Activated CD4-positive, alpha-beta T cell treated with anti-CD3 and anti-CD28 coated beads for 48 hours (primary cell): ENCODE measurements around the gene SULT1A2.
"Not testable (repeated sequence)": the region's sequence is repeated elsewhere in the genome, so short reads cannot be mapped to it uniquely, and the experiment has no call there.

Source experiments
- DNase-seq: peaks from one replicate; pipeline ENCODE4 v3.0.0-alpha.2; 2020

The SULT1A2 gene

DNA sequence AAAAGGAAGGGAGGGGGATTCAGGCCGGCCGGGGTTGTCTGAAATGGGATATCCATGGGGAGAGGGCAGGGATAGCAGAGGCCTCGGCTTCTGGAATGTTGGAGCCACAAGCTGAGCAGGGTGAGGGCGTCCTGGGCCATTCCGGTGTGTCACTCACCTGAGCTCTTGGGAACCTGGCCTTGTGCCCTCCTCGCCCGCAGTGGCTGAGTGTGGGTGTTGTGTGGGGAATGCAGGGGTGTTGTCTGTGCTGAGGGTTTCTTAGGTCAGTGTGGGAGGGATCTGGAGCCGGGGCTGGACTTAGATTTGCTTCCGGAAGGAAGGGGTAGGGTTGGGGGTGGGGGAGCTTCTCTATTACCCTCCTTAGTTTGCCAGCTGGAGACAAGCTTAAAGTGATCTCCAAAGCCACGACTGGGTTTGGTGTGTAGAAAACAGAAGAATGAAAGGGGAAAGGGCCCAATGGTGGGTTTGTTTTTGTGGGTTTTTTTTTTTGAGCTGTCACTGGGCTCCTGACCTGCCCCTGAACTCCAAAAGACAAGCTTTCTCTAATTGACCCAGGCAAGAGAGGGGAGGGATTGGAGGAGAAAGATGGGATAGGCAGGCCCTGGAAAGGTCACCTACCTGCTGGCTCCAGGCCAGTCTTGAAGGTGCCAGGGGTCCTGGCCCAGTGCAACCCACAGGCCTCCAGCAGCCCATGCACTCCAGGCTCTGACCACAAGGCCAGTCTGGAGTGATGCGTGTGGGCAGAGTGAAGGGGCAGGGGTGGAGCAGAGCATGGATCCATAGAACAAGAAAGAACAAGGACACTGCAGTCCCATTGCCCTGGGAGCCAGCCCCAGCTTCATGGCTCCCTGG lies at the start of gene SULT1A2:
TSS of gene SULT1A2 (minus strand) at position 211 of the 852 bp plus-strand sequence. CDS start 1,120 bp downstream, outside the sequence.
- DNase-seq, result no peak

DNA sequence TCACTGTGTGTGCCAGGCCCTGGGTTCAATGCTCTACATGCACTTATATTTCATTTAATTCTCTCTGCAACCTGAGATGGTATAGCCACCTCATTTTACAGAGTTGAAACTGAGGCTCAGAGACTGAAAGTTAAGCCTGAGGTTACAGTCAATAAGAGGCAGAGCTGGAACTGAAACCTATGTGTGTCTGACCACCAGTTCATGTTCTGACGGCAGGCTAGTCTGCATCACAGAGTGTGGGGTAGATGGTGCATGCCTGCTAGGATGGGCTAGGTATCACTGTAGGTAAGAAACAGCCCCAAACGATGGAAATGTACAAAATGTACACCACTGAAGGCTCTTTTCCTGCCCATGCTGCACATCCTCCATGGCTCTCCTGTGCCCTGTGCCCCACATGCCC lies 43.1 kb upstream of the SULT1A2 start:
- DNase-seq, result not testable (repeated sequence)

DNA sequence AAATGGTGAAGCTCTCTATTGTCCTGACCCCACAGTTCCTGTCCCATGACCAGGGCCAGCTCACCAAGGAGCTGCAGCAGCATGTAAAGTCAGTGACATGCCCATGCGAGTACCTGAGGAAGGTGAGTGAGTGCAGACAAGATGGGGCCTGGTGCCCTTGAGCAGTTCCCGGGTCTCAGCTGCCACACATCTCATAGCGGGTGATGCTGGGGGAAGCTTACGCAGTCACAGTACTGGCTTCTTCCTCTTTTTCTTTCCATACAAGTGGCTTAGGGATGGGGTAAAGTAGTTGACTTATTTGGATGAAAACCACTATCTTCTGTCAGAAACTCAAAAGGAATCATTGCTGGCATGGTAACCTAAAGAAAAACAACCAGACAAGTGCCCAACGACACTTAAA lies 41.5 kb upstream of the SULT1A2 start:
- not testable (repeated sequence) for DNase-seq

DNA sequence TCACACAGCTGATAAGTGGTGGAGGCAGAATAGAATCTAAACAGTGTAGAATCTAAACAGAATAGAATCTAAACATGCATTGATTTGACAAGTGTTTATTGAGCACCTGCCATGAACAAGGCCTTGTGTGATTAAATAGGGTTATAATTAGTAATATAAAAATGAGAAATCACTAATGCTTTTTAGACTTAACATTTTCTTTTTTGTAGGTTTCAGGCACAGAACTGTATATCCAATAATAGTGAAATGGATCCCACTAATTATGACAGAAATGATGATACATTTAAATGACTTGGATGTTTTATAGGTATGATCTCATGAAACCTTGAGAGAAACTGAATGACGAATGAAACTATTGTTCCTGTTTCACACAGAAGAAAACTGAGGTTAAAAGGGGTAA lies 40.9 kb upstream of the SULT1A2 start, which contains the start of gene NPIPB8:
TSS of gene NPIPB8 (plus strand) at position 301 of the 400 bp plus-strand sequence. CDS start 296 bp downstream, outside the sequence.
- DNase-seq, result not testable (repeated sequence)

DNA sequence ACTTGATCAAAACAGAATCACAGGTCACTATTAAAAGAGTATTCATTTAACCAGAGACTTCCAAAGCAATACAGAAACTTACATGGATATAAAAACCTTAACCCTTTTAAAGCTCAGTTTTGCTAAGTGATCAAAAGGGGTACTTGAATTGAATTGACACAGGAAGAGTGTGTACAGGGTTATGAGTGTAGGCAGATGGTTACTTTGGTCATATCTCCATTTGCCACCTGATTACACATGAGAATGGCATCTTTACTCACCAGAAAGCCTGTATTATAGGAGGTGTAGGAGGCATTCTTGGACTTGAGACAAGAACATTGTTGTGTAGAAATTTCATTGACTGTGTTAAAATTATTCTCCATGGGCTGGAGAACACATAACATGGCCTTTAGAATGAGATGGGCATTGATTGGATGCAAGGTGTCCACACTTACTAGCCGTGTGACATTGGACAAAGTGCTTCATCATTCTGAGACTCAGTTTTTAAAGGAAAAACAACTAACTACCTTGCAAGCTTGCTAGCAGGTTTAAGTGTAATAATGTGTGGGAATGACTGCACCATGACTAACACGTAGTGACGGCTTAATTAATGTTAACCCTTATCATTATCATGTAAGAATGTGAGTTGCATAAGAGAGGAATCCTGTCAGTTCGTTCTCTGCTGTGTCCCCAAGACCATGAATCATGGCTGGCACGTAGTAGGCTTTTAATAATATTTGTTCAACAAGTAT lies 39.4 kb upstream of the SULT1A2 start:
- DNase-seq, result not testable (repeated sequence)

DNA sequence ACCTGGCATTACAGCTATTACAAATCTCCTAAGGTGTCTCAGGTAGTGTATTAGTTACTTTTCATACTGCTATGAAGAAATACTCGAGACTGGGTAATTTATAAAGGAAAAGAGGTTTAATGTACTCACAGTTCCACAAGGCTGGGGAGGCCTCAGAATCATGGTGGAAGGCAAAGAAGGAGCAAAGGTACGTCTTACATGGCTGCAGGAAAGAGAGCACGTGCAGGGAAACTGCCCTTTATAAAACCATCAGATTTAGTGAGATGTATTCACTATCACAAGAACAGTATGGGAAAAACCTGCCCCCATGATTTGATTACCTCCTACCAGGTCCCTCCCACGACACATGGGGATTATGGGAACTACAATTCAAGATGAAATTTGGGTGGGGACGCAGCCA lies 34.1 kb upstream of the SULT1A2 start:
- not testable (repeated sequence) for DNase-seq

DNA sequence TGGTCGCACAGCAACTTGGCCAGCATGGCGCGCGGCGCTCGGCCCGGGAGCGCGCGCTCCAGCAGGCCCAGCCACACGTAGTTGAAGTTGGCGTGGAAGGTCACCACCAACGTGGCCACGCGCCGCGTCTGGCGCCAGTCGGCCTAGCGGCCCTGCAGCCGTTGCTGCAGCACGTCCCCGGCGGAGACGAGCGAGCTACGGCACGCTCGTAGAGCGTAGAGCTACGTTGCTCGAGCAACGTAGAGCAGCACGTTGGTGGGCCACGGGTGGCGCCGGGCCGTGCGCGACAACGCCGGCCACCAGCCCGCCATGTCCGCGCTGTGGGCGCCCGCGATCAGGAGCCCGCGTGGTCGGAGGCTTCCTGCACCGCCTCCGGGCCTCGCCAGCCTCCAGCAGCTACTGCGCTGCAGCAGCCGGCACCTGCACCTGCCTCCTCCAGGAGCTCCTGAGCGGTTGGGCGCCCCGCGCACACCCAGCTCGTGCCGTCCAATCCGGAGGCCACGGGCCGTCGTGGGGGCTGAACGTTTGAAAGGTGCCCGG lies 26.4 kb upstream of the SULT1A2 start:
- DNase-seq, result peak; percentile 80

DNA sequence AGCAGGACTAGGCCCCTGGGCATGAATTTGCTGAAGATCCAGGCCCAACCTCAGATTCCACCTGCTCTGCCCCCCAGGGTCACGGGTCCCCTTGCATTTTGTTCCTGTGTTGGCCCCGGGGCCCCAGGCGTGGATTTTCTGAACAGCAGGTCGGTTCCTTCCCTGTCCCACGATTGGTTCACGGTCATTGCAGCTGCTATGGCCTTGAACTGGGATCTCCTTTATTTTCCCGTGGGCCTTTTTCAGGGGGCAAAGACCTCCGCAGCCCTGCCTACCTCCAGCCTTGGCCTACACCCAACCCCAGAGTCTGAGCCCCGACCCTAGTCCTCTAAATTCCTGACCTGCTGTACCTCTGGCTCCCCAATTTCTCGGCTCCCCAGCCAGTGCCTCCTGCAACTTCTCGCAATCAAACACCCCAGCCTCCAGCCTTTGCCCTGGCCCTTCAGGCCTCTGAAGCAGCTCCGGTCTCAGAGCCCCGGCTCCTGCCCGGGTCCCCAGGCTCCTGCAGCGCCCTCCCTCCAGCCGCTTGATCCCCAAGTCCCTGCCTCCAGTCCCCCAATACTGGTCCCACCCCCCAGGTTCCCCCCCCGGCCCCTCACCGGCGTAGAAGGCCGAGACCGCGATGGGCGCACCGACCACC lies 25.8 kb upstream of the SULT1A2 start:
- not testable (repeated sequence) for DNase-seq

DNA sequence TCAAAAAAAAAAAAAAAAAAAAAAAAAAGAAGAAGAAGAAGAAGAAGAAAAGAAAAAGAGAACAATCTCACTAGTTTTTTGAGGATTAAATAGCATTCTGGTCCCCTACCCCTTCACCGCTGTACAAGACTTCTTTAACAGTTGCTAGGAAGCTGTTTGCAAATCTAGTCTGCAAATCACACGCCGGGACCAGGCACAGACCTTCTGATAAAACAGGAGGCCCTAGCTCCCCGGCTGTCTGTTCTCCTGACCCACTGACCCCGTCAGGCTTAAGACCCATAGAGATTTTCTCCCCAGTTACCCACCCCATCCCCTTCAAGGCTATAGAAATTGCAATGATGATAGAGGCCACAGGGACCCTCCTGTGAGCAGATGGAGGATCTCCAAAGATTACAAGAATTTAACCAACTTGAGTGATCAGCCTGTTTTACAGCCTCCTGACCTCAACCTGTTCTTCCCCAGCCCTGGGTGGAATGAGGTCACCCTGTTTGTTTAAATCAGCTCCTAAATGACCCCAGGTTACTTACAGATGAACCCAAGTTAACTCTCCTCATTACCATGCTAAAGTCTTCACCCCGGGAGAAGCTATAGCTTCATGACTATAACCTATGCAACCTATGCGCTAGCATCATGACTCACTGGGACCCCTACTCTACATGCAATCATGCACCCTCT lies 24.8 kb upstream of the SULT1A2 start:
- no peak for DNase-seq

DNA sequence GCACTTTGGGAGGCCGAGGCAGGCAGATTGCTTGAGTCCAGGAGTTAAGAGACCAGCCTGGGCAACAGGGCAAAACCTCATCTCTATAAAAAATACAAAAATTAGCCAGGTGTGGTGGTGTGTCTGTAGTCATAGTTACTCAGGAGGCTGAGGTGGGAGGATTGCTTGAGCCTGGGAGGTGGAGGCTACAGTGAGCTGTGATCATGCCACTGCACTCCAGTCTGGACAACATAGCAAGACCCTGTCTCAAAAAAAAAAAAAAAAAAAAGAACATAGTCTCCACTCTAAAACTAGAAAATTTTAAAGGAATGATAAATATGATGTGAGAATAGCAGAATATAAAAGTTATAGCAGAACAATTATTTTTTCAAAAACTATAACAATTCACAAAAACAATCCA lies 23.5 kb upstream of the SULT1A2 start:
- not testable (repeated sequence) for DNase-seq

DNA sequence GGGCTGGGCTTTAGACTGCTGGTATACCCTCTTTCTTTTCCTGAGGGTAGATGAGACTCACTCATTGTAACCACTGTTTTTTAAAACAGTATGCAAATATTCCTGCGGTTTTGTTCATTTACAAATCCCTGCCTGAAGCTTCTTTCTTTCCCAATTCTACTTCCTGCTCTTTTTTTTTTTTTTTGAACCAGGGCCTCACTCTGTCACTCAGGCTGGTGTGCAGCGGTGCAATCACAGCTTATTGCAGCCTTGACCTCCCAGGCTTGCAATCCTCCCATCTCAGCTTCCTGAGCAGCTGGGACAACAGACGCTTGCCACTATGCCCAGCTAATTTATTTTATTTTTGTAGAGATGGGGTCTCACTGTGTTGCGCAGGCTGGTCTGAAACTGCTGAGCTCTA lies 21.0 kb upstream of the SULT1A2 start:
- no peak for DNase-seq

DNA sequence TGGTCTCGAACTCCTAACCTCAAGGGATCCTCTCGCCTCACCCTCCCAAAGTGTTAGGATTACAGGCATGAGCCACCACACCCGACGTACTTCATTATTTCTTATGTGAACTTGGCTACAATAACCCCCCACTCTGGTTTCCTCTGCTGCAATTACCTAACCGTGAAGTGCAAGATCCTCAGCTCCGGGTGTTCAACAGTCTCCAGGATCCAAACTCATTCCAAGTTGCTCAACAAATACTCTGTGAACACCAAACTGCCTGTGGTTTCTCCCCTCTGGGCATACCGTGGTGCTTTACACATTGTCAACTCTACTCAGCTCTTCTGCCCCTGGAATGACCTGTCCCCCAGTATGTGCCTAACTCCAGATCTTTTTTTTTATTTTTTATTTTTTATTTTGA lies 19.8 kb upstream of the SULT1A2 start:
- DNase-seq, result no peak

DNA sequence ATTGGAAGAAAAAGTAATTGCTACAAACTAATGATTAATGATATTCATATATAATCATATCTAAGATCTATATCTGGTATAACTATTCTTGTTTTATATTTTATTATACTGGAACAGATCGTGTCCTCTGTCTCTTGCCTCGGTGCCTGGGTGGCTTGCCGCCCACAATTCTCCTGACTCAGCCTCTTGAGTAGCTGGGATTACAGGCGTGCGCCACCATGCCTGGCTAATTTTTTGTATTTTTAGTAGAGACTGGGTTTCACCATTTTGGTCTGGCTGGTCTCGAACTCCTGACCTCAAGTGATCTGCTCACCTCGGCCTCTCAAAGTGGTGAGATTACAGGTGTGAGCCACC lies 19.4 kb upstream of the SULT1A2 start:
- not testable (repeated sequence) for DNase-seq

DNA sequence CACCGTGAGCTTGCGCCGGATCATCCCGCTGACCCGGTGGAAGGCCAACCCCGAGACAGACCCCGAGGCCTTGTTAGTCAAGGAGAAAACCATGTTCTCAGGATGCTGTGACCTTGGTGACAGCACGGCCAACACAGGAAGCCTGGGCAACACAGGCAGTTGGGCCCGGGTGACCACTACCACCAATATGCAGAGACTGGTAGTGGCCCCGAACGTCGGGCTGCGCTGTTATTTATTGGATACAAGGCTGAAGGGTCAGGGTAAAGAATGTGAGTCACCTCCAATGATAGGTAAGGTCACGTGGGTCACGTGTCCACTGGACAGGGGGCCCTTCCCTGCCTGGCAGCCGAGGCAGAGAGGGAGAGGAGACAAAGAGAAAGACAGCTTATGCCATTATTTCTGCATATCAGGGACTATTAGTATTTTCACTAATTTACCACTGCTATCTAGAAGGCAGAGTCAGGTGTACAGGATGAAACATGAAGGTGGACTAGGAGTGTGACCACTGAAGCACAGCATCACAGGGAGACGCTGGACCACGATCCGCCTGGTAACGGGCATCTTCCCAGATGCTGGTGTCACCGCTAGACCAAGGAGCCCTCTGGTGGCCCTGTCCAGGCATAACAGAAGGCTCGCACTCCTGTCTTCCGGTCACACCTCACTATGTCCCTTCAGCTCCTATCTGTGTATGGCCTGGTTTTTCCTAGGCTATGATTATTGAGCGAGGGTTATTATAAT lies 18.8 kb upstream of the SULT1A2 start:
- DNase-seq, result peak; percentile 43

DNA sequence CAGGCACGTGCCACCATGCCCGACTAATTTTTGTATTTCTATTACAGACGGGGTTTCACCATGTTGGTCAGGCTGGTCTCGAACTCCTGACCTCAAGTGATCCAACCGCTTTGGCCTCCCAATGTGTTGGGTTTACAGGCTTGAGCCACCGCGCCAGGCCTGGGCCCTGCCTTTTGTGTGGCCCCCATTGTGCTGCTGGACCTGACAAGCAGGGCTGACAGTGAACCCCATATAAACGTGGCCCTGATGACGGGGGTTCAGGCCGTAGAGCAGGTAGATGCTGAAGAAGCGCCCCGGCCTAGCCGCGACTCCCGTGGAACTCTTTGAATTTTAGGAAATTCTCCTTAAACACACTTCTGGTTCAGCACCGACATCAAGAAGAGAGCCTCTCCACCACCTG lies 17.7 kb upstream of the SULT1A2 start:
- DNase-seq, result not testable (repeated sequence)

DNA sequence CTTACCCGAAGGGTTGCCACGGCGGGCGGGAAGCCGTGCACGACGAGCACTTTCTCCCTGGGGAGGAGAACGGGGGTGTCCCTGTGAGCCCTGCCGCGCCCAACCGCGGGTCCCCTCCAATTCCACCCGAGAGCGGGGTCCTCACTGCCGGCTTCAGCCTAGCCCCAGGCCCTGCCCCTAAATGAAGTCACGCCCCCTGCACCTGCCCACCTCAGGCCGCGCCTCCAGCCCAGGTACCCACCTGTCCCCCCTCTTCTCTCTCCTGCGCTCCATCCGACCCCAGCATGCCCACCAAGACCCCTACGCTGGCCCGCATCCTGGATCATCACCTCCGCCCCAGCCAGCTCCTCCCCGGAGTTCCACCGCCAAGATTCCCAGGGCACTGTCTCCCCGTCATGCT lies 17.1 kb upstream of the SULT1A2 start:
- not testable (repeated sequence) for DNase-seq

DNA sequence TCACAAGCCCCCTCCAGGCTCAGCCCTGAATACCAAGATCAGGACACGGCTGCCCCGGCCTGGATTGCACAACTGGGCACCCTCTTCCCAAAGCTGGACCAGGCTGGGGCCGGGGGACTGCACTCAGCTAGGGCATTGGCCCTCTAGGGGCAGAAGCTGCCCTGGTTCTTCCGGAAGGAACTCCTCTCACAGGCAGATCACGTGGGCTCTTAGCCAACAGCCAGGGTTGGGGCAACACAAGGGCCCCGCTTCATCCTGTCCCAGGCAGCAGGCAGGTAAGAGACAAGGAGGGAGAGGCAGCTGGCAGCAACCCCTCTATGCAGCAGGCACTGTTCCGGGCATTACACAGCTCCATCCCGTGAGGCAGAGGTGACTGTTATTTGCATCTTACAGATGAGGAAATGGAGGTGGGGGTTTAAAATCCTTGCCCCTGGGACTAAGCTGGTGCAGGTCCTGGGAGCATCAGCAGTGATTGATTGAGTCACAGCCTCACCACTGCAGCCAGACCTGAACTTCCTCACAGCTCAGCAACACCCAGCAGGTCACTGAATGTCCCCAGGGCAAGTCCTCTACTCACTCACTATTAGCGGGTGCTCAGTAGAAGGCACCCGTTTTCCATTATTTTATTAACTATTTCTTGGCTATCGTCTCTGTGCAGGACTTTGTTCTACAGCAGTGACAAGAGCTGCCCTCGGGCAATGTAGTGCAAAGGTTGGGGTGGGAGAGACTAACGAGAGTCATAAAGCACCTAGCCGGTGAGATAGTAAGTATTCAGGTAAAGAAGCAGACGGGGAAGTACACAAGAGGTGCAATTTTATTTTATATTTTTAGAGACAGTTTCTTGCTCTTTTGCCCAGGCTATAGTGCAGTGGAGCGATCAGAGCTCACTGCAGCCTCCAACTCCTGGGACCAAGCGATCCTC lies 15.8 kb upstream of the SULT1A2 start:
- DNase-seq, result not testable (repeated sequence)

DNA sequence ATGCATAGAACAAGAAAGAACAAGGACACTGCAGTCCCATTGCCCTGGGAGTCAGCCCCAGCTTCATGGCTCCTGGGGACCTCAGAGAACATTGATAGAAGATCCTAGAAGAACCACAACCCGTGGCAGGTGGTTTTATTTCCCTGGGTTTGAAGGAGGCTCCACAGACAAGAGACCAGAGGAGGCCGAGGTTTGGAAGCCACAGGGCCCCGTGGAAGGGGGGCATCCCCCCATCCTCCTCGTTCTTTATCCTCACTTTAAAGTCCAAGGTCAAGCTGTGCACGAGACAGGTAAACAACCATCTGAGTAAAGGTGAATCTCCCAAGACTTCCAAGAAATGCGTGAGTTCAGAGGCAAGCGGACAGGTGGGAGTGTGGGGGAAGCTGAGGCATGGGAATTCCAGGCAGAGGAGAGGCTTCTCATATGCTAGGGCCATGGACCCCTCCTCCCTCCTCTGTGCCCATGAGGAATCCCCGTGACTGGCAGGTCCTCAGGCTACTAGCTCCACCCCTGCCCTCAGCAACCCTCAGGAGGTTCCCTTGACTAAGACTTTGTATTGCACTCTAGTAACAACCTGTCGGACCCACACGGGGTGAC lies 13.8 kb upstream of the SULT1A2 start:
- DNase-seq, result no peak

DNA sequence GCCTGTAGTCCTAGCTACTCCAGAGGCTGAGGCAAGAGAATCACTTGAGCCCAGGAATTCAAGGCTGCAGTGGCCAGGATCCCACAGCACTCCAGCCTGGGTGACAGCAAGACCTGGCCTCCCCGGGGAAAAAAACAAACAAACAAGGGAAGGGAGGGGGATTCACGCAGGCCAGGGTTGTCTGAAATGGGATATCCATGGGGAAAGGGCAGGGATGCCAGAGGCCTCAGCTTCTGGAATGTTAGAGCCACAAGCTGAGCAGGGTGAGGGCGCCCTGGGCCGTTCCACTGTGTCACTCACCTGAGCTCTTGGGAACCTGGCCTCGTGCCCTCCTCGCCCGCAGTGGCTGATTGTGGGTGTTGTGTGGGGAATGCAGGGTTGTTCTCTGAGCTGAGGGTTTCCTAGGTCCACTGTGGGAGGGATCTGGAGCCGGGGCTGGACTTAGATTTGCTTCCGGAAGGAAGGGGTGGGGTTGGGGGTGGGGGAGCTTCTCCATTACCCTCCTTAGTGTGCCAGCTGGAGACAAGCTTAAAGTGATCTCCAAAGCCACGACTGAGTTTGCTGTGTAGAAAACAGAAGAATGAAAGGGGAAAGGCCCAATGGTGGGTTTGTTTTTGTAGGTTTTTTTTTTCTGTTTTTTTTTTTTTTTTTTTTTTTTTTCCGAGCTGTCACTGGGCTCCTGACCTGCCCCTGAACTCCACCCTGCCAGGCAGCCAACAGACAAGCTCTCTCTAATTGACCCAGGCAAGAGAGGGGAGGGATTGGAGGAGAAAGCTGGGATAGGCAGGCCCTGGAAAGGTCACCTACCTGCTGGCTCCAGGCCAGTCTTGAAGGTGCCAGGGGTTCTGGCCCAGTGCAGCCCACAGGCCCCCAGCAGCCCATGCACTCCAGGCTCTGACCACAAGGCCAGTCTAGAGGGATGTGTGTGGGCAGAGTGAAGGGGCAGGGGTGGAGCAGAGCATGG lies 13.1 kb upstream of the SULT1A2 start, which contains the start of gene SULT1A1:
TSS of gene SULT1A1 (minus strand) at position 414 of the 964 bp plus-strand sequence. CDS start 1,189 bp downstream, outside the sequence.
- DNase-seq, result no peak
